Measurements from ENCODE around the gene FAM120A.
A peak's percentile ranks its signal among the peaks of the same experiment; 100 is the strongest.

FAM120A gene

DNA sequence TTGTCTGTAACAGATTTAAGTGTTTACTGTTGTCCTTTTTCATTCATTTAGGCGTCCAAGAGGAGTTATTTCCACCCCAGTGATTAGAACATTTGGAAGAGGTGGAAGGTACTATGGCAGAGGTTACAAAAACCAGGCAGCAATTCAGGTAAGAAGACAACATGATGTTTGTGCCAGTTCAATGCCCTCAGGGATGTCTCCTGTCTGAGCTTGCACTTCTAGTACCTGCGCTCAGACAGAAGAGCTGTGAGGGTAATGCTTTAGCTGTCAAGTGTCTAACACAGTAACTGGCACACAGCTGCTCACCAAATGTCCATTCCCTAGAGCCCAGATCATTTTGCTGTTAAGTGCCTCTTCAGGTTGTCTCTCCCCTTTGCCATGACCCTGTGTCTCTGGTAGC, 110.7 kb downstream of the FAM120A start:
- DNase-seq: peak; percentile 57

DNA sequence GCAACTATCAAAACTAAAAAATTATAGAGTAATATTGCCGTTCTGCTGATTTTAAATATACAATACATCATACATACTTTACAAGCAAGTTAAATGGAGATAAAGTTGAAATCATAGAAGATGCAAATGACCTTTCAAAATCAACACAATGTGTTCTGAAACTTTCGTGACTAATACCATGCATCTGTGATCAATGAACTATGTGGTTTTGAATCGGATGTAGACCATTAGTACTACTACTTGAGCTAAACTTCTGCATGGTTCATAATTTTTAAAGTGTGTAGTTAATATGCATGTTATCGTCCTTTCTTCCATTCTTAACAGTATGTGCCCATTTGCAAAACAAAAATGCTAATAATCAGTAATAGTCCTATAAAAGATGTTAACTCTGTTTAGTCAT, 113.6 kb downstream of the FAM120A start:
- no peak for DNase-seq

DNA sequence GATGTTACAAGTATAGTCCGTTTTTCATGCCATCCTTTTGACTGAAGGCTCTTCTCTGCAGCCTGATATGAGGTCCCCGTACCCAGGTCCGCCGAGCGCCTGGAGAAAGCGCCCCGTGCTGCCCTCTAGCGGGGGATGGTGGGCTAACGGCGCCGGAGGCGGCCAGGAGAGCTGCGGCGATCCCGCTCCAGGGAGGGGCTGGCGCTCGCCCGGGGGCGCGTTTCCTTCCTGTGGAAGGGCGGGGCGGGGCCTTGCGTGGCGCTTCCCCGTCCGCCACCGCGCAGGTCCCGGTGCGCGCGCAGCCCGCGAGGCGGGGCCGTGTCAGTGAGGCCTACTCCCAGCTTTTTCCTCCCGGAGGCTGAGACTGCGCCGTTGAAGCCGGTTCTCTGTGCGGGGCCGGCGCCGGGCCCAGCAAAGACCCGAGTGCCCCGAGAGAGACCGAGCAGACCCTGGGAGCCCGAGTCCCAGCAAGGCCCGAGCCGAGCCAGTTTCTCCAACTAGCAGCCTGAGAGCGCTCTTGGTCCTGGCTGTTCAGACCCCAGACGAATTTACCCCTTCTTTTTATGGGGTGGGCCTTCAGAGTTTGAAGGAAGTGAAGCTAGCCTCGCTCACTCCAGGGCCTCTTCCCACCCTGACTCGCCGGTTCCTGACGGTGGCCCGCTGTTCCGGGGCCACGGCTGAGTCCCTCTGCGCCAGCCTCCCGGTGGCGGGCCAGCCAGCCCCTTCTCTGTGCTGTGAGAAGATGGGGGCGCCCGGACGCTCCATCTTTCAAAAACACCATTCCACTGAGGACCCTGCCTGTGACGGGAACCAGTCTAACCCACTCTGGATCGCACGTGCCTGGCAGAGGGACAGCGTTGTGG, 115.2 kb downstream of the FAM120A start:
- DNase-seq: peak; percentile 52

DNA sequence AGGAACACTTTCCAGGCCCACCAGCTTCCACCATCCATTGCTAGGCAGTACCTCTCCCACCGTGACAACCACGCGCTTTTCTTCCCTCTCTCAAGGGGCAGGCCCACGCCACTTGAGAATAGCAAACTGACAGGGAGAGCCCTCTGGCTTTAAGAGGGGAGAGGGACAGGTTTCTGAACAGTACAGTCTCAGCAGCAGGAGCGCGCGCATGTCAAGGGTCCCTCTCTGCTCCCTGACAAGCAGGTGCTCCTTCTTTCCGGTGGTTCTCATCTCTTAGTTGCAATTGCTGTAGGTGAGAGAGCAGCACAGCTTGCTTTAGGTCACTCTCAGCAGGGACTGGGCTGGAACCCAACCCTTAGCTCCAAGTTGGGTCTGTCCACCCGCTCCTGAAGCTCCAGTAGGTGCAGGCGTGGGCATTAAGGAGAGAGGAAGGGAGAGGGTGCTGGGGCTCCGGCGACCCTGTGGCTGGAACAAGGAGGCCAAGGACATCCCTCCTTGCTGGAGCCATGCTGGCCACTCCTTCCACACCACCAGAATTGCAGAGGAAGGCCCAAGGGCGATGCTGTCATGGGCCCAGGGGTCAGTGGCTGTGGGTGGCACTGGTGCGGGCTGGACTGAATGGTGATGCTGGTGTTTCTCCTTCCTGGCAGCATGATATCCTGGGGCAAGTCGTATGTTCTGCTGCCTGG, 115.9 kb downstream of the FAM120A start:
- peak; percentile 20 for DNase-seq

DNA sequence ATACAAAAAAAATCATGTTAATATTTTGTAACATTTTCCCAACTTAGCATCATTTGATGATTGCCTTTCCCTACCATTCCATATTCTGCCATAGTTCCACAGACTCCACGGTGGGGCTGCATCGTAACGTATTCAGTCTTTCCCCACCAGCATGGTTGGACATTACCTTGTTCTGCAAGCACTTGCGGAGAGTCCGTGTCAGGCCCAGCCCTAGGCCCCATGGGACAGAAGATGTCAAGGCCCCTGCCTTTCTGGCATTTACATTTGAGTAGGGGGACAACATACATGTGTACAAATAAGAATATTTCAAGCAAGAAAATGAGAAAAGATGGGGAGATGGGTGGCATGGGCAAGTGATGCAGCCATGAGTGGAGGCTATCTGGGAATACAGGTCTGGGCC, 116.7 kb downstream of the FAM120A start:
- no peak for DNase-seq

DNA sequence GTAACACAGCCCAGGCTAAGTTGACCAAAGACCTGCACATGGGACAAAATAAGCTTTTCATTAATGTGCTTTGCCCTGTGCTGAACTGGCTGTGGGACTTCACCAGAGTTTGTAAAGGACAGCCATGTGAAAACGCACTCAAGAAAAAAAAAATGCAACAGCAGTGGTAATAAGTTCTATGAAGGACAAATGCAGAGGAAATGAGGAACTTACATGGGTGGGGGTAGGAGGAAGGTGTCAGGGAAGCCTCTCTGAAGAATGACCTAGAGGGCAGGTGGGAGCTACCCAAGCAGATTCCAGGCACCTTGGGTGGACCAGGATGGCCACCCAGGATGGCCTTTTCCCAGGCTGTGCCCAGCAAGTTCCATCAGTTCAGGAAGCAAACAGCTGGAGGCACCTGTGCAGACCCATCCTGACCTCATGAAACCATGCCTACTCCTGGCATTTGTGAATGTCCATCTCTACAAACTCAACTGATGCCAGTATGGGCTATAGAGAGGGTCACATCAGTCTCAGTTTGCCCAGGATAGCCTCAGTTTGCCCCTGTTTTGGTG, 118.2 kb downstream of the FAM120A start:
- DNase-seq: no peak

DNA sequence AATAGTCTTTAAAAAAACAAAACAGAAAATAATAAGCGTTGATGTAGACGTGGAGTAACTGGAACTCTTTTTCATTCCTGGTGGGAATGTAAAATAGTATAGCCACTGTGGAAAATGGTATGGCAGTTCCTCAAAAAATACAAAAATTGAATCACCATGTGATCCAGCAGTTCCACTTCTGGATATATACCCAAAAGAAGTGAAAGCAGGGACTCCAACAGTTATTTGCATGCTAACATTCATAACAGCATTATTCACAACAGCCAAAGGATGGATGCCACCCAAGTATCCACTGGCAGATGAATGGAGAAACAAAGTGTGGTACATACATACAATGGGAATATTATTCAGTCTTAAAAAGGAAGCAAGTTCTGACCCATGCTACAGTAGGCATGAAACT, 120.7 kb downstream of the FAM120A start:
- DNase-seq: no peak

DNA sequence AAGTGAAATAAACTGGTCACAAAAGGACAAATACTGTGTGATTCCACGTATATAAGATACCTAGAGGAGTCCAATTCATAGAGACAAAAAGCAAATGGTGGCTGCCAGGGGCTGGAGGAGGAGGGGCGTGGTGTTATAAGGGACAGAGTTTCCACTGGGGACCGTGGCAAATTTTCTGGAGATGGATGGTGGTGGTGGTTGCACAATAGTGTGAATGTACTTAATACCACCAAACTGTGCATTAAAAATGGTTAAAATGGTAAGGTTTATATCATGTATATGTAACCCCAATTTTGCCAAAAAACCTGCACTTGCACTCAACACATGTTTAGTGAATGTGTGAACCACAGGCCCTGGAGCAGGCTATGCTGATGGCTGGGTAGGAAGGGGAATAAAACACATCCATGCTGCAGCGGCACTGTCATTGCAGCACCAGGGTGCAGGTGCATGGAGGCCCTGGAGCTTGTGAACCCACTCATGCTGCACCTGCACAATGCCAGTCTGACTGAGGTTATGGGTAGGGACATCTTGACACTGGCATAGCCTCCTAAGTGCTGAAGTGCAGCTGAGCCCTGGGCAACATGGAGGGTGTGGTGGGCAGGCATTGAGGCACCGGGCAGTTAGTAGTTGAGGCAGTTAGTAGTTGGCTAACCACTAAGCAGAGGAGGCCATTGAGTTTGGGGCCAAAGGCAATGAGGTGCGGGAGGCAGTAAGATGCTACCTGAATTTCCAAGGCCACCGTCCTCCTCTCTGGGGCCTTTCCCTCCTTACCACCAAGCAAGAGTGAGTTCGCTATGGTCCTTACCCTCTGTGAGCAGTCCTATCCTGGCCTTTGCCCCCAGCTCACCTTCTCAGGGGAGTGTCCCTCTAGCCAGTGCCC, 121.4 kb downstream of the FAM120A start:
- DNase-seq: no peak

DNA sequence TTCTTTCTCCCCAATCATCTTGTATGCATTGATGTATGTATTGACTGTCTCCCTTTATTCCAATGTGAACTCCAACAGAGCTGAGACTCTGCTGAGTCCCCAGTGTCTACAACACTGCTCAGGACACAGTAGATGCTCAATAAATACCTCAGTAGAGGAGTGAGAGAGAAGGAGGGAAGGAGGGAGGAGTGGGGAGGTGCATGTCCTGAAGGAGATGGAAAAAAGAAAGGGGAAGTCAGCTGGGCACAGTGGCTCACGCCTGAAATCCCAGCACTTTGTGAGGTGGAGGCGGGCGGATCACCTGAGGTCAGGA, 122.0 kb downstream of the FAM120A start:
- DNase-seq: no peak

DNA sequence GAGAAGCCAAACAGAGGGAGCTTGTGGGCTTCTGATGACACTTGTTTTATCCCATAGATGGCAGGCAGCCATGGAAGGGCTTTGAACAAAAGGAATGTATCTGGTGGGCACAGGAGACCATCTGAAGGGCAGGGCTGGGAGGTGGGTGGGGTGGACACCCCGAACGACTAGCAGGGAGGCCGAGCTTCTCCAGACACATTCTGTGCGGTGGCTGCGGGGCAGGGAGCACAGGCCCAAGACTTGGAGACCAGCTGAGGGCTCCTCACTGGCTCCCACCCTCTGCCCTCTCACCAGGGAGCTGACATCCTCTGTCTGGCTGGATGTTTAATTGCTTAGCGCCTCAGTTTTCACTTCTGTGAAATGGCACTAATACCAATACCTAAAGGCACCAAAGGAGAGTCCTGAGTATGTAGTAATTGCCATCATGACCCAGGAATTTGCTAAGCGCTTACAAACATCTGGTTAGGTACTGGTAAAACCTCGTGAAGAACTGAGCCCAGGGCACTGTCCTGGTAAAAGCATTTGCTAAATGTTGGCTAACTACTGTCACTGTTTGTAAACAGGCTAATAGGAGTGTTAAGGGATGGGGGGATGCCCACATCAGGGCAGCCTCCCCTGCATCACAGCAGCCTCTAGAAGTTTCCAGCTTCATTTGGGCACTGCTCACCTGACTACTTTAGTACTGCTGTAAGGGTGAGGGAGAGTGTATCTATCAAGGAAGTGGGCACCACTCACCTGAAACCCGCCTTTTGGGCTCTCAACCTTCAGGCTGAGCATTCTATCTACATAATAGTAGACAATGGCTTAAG, 122.8 kb downstream of the FAM120A start:
- no peak for DNase-seq

DNA sequence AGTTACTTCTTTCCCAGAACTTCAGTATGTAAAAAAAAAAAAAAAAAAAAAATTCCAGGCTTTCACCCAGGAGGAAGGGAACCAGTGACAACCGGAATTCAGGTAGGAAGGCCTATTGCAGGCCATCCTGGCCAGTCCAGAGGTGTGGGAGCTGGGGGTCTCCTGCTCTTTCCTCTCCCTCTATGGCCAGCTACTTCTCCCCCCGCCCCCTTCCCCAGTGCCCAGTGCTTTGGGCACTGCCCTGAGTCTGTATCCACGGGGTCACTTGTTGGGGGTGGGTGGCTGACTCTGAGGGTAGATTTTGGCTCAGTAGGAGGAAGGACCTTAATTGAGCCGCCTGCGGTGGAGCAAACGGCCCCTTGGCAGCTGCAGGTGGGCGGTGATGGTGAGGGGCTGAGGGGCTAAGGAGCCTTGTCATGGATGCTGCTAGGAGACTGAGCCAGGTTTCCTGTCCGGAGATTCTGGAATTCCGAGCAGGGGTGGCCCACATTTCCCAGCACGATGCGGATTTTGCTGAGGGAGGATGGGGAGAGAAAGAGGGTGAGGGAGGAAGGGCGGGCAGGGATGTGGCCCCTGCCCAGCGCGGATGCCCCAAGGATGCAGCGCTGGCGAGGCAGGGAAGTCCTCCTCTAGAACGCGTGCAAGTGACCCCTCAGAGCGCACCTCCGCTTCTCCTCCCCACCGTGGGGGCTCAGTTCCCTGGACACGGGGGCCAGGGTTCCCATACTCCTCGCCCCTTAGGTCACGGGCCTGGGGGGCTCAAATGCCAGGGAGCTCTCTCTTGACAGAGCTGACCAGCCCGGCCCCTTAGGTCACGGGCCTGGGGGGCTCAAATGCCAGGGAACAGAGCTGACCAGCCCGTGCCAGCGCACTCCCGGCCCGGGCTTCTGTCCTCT, 123.7 kb downstream of the FAM120A start:
- no peak for DNase-seq

DNA sequence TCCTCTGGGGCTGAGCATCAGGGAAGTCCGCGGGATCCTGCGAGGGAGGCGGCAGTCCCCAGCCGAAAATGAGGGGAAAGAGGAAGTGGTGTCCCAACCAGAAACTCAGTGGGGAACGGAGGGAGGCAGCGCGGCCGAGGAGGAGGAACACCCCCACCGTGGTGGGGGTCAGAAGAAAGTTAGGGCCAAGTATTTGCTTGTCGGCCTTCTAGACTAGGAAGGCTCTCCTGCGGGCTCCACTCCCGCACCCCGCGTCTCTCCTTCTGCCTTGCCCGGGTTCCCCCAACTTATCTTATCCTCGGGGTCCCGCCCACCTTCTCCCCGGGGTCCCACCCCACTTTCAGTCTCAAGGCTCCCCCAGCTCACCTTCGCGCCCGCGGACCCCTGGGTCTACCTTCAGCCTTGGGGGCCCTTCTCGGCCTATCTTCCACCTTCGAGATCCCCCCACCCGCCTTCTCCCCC, 124.3 kb downstream of the FAM120A start:
- DNase-seq: no peak

DNA sequence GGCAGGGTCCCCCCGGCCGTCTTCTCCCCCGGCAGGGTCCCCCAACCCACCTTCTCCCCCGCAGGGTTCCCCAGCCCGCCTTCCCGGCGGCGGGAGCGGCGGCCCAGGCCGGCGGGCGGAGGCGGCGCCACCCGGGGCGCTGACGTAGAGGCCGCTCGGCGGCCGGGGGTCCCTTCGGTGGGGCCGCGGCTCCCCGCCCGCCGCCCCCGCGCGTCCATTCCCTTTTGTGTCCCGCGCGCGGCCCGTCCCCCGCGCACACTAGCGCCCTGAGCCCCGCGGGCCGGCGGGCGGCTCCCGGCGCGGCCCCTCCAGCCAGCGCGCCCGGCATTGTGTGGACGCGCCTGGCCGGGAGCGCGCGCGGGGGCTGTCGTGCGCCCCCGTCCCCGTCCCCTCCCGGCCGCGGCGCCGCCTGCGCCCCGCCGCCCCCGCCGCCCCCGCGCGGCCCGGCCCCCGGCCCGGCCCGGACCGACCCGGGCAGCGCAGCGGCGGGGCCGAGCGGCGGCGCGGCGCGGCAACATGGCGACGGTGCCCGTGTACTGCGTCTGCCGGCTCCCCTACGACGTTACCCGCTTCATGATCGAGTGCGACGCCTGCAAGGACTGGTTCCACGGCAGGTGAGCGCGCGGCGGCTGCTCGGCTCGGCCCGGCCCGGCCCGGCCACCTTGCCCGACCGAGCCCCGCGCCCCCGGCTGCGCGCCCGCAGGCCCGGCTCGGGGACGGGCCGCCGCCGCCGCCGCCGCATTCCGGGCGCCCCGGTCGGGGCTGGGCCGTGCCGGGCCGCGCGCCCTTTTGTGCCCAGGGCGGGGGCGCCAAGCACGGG, 125.0 kb downstream of the FAM120A start, which contains the start of gene PHF2:
Gene PHF2, plus strand, starts transcription at position 327 of the 820 bp plus-strand sequence. Its CDS starts 190 bp downstream, at position 517.
- no peak for DNase-seq

DNA sequence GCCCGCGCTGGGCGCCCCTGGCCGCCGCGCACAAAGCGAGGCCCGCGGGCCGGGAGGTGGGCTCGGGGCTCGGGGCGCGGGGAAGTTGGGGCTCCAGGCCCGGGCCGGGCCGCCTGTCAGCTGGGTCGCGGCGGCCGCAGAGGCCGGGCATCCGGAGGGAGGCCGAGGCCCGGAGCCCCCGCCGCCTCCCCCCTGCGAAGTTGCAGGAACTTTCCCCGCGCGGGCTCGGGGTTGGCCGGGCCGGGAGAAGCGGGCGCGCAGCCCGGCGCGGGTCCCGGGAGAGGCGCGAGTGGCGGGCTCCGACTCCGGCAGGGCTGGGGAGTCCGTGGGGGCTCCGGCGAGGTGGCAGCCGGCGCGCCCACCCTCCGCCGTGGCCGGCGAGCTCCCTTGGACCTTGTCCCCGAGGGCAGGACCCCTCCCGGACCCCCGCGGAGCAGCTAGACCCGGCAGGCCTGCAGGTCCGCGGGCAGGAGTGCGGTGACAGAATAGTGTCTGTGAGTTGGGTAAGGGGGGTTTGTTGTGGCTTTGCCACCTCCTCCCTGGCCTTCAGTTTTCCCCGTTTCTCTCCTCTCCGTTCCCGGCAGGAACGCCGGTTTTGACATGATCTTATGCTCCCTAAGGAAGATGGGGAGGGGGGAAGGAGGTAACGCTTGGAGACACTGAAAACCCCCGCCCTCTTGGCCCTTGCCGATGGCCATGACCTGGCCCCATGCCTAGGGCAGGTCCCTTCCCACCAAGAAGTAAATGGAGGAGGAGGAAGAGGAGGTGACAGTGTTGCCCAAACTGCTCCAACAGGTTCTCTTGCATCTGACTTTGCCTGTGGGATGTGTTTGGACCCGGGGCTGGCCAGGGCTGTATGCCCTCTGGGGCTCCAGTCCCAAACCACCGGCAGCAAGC, 125.8 kb downstream of the FAM120A start:
- no peak for DNase-seq

DNA sequence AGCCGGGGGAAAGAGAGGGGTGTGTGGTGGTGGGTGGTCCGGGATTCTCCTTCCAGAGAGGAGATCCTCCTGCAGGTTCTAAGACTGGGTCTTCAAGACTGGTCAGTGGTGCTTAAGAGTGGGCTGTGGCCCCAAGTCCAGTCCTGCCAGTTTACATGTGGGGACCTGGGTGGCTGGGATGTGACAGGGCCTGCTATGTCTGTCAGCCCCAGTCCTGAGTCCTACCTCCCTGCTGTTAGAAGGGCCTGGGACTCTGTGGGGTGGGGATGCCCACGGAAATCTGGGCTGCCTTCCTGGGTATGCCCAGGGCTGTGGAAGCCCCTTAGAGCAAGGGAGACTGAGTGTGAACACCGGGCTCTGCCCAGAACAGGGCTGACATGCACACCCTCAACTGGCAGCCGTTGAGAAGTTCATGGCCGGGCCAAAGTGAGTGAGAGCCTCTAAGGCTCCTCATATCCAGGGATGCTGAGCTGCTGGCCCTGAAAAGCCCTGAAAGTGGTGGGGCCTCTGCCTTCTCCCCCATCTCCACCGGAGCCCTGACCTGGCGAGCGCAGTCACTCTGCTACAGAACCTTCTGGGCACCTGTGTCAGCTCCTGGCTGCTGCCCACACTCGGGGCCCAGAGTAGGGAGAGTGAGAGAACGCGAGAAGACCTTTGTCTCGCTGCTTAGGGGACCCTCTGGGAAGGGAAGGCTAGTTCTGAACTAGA, 126.6 kb downstream of the FAM120A start:
- DNase-seq: no peak

DNA sequence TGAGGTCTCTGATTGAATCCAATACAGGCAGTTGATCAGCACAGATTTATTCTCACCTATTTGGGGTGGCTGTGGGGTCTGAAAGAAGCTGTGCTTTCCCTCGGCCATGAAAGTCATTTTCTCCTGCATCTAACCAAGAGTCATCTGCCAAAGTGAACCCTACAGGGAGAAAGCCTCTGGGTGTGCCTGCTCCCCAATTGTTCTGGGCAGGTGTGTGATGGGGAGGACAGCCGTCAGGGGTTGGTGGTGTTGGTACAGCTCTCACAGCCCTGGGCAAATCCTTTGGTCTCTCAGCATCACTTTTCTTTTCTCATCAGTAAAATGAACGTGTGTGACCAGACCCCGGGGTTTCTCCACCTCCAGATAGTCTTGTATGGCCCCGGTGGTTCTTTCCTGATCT, 127.4 kb downstream of the FAM120A start:
- no peak for DNase-seq

DNA sequence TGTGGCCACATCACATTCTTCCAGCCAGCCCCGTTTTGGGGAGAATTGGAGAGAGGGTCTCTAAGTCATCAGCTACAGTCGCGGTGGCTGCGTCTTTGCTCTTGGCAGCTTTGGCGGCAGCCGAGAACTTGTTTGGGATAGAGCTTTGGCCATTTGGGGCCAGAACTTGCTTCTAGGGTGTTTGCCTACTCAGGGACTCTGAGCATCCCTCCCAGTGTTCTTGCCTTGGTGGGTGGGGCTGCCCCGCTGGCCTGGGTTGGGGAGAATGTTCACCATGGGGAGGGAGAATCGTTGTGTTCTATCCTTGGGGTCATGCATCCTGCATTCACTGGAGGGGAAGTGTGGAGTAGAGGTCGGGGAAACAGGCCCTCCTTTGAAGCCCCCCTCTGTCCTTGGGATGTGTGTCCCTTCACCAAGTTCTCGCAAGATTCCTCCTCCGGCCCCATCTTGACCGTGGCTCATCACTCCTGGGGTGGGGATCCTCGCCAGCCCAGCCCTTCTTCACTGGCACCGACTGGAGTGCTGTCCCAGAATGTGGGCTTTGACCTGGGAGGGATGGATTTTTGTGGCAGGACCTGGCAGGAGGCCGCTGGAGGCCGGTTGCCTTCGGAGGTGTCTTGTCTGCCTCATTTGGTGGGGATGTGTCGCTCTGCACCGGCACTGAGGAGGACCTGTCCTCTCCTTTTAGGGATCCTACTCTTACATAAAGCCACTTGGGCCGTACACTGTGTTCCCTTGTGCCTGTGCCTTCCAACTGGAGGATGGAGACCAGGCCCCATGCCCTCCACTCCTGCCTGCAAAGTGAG, 128.4 kb downstream of the FAM120A start:
- no peak for DNase-seq
